GM12891 (cell line): ENCODE results near the gene KRT82.

ENCODE experiments used
- POLR2A ChIP-seq: IDR thresholded peaks from 2 replicates; pipeline ENCODE4 v1.6.1; 2011; ENCODE audit warnings: low read depth, low read length, control low read depth
- POLR2AphosphoS5 ChIP-seq: IDR thresholded peaks from 2 replicates; pipeline ENCODE4 v1.6.1; 2011; ENCODE audit warnings: low read depth, low read length, control low read depth

- TF ChIP-seq POLR2A, result no peak
- TF ChIP-seq POLR2AphosphoS5, result no peak
These were observed 49.2 kb downstream of the KRT82 start for GRCh38 chr12:52356762-52357580.
